Measurements from ENCODE around the gene NKG7.

The NKG7 gene

DNA sequence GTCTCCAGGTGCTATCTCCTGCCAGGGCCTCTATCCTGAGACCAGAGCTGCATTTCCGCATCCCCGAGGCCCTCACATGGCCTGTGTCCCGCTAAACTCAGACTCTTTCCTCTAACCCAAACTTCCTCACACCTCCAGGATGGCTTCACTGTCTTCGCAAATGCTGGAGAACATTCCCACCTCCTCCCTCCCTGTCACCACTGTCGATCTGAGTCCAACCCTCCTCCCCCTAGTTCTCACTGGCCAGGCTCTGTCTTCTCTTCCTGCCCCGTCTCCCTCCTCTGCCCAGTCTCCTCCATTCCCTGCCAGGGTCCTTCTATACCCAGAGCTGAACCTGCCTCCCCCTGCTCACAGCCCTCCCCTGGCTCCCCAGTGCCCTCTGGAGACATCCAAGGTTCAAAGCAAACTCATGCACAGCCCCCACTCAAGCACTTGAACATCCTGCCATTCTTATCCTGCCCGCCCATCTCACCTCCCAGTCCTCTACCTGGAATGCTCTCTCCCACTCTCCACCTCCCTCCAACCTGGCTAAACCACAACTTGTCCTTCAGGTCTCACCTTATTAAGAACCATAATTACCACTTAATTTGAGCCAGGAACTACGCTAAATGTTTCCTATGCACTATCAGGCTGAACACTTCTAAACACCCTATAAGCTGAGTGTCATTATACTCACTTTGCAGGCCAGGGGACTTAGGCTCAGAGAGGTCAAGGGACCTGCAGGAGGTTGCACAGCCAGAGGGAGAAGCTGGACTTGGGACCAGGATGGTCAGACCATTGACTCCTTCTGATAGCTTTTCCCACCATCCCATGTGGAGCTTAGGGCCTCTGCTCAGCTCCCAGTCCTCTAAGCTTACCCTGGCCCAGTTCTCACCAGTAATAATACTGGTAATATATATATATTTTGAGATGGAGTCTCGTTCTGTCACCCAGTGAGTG lies 29.6 kb downstream of the NKG7 start:
- TF ChIP-seq, protein P1, sequence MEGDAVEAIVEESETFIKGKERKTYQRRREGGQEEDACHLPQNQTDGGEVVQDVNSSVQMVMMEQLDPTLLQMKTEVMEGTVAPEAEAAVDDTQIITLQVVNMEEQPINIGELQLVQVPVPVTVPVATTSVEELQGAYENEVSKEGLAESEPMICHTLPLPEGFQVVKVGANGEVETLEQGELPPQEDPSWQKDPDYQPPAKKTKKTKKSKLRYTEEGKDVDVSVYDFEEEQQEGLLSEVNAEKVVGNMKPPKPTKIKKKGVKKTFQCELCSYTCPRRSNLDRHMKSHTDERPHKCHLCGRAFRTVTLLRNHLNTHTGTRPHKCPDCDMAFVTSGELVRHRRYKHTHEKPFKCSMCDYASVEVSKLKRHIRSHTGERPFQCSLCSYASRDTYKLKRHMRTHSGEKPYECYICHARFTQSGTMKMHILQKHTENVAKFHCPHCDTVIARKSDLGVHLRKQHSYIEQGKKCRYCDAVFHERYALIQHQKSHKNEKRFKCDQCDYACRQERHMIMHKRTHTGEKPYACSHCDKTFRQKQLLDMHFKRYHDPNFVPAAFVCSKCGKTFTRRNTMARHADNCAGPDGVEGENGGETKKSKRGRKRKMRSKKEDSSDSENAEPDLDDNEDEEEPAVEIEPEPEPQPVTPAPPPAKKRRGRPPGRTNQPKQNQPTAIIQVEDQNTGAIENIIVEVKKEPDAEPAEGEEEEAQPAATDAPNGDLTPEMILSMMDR (IDR thresholded peaks at IDR 0.05; ENCODE audit: low read depth, low read length, missing control alignments) = no peak
- no peak for DNase-seq (ENCODE audit: low read depth)
- in situ Hi-C loops (cut with HindIII; ENCODE audit: low sequenced_read_pairs) = no loop called here
- H3K4me3 ChIP-seq (ENCODE audit: low read depth, low read length) = no peak overlapping the region

DNA sequence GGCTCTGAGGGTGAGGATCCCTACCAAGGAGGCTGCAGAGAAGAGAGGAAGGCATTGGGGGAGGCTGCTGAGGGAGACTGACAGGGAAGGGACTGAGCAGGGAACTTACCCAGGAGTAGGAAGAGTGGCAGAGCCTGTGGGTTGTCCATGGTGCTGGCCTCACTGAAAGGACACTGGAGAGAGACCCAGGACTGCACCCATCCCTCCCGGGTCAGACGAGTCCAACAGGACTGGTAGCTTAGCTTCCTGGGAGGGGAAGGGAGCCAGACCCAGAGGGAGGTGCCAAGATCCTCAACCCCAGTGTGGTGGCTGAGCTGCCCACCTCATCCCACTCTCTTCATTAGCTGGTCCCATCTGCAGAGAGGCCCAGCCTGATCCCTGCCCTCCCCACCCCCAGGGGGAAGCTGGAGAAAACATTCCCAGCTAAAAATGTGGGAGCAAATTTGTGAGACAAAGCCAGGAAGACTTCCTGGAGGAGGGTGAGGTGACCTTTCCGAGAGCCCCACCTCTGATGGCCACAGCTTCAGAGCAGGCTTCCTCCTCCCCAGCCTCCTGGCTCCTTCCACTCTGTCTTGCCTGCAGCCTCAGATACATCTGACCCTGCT lies 30.4 kb downstream of the NKG7 start, which contains the start of gene VSIG10L:
Gene VSIG10L (minus strand): TSS at position 164 of the 605 bp plus-strand sequence. CDS start 15 bp downstream, at position 149.
- TF ChIP-seq, protein P1 (IDR thresholded peaks at IDR 0.05; ENCODE audit: low read depth, low read length, missing control alignments) = no peak
- in situ Hi-C loops (cut with HindIII; ENCODE audit: low sequenced_read_pairs) = no loop called here
- DNase-seq (ENCODE audit: low read depth) = no peak
- H3K4me3 ChIP-seq (ENCODE audit: low read depth, low read length) = no peak within 1 kb of the TSS

DNA sequence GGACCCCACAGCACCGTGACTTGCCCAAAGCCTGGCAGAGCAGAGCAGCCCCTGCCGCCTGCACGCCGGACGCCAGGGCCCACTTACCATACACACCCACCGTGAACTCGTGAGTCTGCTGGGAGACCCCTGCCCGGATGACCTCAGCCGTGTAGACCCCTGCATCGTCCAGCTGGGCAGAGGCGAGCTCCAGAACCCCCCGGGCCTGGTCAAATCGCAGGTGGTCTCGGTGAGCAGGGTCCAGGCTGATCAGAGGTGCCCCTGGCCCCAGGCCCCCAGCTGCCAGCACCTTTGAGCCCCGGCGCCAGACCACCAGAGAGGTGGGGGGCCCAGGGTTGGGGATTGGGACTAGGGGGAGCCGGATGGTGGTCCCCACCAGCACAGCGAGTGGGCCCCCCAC lies 31.4 kb downstream of the NKG7 start:
- H3K4me3 ChIP-seq (ENCODE audit: low read depth, low read length) = no peak overlapping the region
- DNase-seq (ENCODE audit: low read depth) = no peak
- TF ChIP-seq, protein P1 (IDR thresholded peaks at IDR 0.05; ENCODE audit: low read depth, low read length, missing control alignments) = no peak
- in situ Hi-C loops (cut with HindIII; ENCODE audit: low sequenced_read_pairs) = no loop called here

DNA sequence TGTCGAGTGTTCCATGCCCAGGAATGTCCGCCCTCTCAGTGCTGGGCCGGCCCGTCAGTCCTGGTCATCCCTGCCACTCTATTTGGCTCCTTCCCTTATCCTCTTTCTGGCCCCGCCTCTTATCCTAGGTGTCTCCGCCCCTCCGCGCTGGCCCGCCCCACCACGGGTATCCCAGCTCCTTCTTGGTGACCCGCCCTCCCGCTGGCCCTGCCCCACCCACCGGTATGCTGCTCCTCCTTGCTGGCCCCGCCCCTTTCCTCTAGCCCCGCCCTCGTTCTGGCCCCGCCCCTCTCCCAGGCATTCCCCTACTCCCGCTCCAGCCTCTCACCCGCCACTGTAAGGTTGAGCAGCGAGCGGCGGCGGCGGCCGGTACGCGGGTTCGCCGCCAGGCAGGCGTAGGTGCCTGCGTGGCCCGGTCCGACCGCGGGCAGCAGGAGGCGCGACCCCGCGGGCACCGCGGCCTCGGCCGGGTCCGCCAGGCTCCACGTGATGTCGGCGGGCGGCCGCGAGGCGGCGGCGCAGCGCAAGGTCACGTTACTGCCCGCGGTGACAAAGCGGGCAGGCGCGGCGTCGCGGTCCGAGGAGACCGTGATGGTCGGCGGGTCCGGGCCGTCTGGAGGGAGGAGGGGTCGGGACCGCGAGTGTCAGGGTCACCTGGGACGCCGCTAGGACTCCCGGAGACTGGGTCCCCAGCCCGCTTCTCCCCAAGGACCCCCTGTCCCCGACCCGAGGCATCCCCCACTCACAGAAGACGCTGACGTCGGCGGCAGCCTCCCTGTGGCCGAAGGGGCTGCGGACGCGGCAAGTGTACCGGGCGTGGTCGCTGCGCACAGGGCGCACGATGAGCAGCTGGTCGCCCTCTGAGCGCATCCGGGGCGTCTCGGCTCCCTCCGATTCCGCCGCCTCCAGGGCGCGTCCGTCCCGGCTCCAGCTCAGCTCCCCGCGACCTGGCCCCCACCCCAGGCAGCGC lies 32.5 kb downstream of the NKG7 start:
- in situ Hi-C loops (cut with HindIII; ENCODE audit: low sequenced_read_pairs) = no loop called here
- H3K4me3 ChIP-seq (ENCODE audit: low read depth, low read length) = peak overlapping the region; percentile 52
- TF ChIP-seq, protein P1 (IDR thresholded peaks at IDR 0.05; ENCODE audit: low read depth, low read length, missing control alignments) = no peak
- peak; percentile 76 for DNase-seq (ENCODE audit: low read depth)

DNA sequence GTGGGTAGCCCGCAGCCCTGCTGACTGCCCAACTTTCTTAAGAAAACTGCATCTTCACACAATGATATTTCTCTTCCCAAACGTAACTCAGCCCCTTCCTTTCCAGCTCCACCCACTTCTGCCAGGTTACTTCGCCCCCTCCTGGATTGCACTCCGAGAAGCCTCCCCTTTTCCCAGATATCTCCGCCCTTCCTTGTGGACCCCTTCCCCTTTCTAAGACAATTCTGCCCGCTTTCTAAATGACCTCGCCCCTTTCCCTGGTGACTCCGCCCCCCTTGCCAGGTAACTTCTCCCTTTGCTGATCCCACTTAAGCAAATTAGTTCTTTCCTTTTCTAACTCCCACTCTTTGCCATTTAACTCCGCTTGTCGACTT lies 33.2 kb downstream of the NKG7 start:
- in situ Hi-C loops (cut with HindIII; ENCODE audit: low sequenced_read_pairs) = no loop called here
- H3K4me3 ChIP-seq (ENCODE audit: low read depth, low read length) = peak overlapping the region; percentile 52
- TF ChIP-seq, protein P1 (IDR thresholded peaks at IDR 0.05; ENCODE audit: low read depth, low read length, missing control alignments) = no peak
- DNase-seq (ENCODE audit: low read depth) = no peak

All from astrocyte of the cerebellum (primary cell).